ENCODE results near the gene TMEM51. TPM values are rescaled to one million over a fixed set of nuclear protein-coding genes. Genes with fewer than 3 reads are reported as not detected.

TMEM51 gene
- total and polyA plus RNA-seq, 2 of the 13 experiments (the other 11 are each of a cell fraction or from before 2014, with no cell fraction given) = 12.2 to 22.3 TPM

DNA sequence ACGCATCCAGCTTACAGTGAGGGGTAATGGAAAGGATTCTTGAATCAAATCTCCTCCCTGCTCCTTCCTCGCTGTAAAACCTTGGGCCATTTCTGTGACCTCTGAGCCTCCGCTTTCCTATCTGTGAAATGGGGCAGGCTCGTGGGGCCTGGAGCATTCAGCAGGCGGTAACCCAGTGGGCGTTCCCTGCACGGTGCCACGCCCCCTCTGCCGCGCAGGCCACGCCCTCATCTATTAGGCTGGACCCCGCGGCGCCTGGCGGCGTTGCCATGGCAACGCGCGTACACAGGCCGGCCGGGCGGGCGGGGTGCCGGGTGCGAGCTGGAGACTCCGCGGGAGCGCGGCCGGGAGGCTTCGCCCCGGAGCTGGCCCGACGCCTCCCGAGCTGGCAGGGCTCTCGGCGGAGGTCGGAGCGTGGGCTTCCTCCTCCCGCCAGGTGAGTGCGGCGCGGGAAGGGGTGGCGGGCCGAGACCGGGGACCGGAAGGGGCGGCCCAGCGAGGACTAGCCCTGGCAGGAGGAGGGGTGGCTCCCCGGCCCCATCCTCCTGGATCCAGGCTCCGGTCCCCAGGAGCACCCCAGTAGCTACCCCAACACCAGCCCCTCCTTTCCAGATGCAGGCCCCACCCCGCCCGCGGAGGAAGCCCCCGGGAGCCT is 93.5 kb downstream of the TMEM51 start, which contains the start of gene FHAD1 (continued):
- TF ChIP-seq, protein P1, sequence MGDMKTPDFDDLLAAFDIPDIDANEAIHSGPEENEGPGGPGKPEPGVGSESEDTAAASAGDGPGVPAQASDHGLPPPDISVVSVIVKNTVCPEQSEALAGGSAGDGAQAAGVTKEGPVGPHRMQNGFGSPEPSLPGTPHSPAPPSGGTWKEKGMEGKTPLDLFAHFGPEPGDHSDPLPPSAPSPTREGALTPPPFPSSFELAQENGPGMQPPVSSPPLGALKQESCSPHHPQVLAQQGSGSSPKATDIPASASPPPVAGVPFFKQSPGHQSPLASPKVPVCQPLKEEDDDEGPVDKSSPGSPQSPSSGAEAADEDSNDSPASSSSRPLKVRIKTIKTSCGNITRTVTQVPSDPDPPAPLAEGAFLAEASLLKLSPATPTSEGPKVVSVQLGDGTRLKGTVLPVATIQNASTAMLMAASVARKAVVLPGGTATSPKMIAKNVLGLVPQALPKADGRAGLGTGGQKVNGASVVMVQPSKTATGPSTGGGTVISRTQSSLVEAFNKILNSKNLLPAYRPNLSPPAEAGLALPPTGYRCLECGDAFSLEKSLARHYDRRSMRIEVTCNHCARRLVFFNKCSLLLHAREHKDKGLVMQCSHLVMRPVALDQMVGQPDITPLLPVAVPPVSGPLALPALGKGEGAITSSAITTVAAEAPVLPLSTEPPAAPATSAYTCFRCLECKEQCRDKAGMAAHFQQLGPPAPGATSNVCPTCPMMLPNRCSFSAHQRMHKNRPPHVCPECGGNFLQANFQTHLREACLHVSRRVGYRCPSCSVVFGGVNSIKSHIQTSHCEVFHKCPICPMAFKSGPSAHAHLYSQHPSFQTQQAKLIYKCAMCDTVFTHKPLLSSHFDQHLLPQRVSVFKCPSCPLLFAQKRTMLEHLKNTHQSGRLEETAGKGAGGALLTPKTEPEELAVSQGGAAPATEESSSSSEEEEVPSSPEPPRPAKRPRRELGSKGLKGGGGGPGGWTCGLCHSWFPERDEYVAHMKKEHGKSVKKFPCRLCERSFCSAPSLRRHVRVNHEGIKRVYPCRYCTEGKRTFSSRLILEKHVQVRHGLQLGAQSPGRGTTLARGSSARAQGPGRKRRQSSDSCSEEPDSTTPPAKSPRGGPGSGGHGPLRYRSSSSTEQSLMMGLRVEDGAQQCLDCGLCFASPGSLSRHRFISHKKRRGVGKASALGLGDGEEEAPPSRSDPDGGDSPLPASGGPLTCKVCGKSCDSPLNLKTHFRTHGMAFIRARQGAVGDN (CRISPR knock-in tag; IDR thresholded peaks at IDR 0.05) = peak; percentile 41

DNA sequence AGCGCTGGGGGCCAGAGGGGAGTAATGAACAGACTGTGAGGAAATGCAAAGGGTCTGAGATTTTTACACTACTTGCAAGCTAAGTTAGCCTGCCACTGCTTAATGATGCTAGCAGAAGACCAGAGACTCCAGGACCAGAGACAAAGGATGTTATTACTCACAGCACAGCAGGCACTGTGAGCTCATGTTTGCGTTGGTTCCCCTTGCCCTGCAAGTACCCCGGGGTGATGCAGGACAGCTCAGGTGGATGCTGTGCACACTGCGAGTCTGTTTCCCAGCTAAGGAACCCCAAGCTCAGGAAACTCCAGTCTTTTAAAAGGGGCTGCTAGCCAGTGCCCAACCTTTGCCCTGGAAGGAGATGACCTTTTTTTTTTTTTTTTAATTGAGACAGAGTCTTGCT is 94.7 kb downstream of the TMEM51 start:
- H3K9me3 ChIP-seq (ENCODE audit: low read length) = no peaks in the 10 kb centered on the region
- H3K27me3 ChIP-seq (ENCODE audit: control insufficient read depth in 1 of 2, insufficient read depth in 2 of 2, low read length in 2 of 2) = peaks cover 3 to 59% of the 10 kb centered on the region in 2 experiments; a peak in 4 of 5 replicates
- H3K4me3 ChIP-seq (replicated peaks in 1 of 3; ENCODE audit: insufficient read depth in 1 of 3, low read depth in 2 of 3, low read length in 3 of 3) = no peak overlapping the region
- H3K36me3 ChIP-seq (replicated peaks in 1 of 2; ENCODE audit: control insufficient read depth in 1 of 2, insufficient read depth in 2 of 2, low read length in 2 of 2) = no peaks in the 10 kb centered on the region
- 70% methylated on average over 2 of the region's 4 CpGs for WGBS (ENCODE audit: low lambda C conversion rate)
- ChIA-PET CTCF (ENCODE audit: low intra/inter-chr PET ratio, low total read pairs) (no interaction called here), POLR2A (no interaction called here)
- intact Hi-C loops (cut with micrococcal nuclease; ENCODE audit: unreplicated experiment) = no loop called here
- BruUV-seq (replicated peaks) = no TSS peak
- H3K4me2 ChIP-seq (ENCODE audit: low read depth, low read length) = no peak overlapping the region
- H3K4me1 ChIP-seq (ENCODE audit: insufficient read depth, low read length) = peaks cover 14% of the 10 kb centered on the region
- H3K9ac ChIP-seq (ENCODE audit: insufficient read depth, low read depth, low read length) = no peak overlapping the region
- no peak overlapping the region for H2AFZ ChIP-seq (ENCODE audit: low read length)
- no peaks in the 10 kb centered on the region for H3K79me2 ChIP-seq (ENCODE audit: insufficient read depth, low read length)
- DNase-seq (ENCODE audit: low spot score) = no peak
- no peak for FAIRE-seq
- H3K27ac ChIP-seq (ENCODE audit: extremely low read length, insufficient read depth, low read length) = no peak overlapping the region
- TF ChIP-seq ZNF768 (CRISPR knock-in tag; IDR thresholded peaks at IDR 0.05) = peak; percentile 77
- TF ChIP-seq, protein P2, sequence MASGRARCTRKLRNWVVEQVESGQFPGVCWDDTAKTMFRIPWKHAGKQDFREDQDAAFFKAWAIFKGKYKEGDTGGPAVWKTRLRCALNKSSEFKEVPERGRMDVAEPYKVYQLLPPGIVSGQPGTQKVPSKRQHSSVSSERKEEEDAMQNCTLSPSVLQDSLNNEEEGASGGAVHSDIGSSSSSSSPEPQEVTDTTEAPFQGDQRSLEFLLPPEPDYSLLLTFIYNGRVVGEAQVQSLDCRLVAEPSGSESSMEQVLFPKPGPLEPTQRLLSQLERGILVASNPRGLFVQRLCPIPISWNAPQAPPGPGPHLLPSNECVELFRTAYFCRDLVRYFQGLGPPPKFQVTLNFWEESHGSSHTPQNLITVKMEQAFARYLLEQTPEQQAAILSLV (CRISPR knock-in tag; IDR thresholded peaks at IDR 0.05; ENCODE audit: borderline replicate concordance) = no peak
- H4K20me1 ChIP-seq (ENCODE audit: insufficient read depth, low read length) = no peaks in the 10 kb centered on the region
- ATAC-seq = no peak
- in situ Hi-C loops (cut with HindIII; ENCODE audit: extremely low pct_ligation_motif_present, low pct_unique_long_range_greater_than_20kb) = no loop called here
